ENCODE measurements around the gene ALKBH2.
"Not testable (repeated sequence)": the region's sequence is repeated elsewhere in the genome, so short reads cannot be mapped to it uniquely, and the experiment has no call there.

ALKBH2 gene

GRCh38 chr12:109065853-109066193 is 27.4 kb downstream of the ALKBH2 start:
- no peak for DNase-seq (ENCODE audit: low spot score)

GRCh38 chr12:109065154-109065852 is 28.0 kb downstream of the ALKBH2 start:
- no peak for DNase-seq (ENCODE audit: low spot score)

GRCh38 chr12:109064143-109064542 is 29.1 kb downstream of the ALKBH2 start:
- DNase-seq (ENCODE audit: low spot score) = no peak

- no peak for DNase-seq (ENCODE audit: low spot score)
Observed at GRCh38 chr12:109058773-109059172, 34.5 kb downstream of the ALKBH2 start.

GRCh38 chr12:109057376-109057775 is 35.9 kb downstream of the ALKBH2 start:
- DNase-seq (ENCODE audit: low spot score) = no peak

- DNase-seq (ENCODE audit: low spot score) = no peak
Observed at GRCh38 chr12:109056891-109057290, 36.4 kb downstream of the ALKBH2 start.

- DNase-seq (ENCODE audit: low spot score) = no peak
Observed at GRCh38 chr12:109054520-109054919, 38.8 kb downstream of the ALKBH2 start.

- DNase-seq (ENCODE audit: low spot score) = not testable (repeated sequence)
Observed at GRCh38 chr12:109054124-109054513, 39.2 kb downstream of the ALKBH2 start.

GRCh38 chr12:109053382-109054123 is 39.7 kb downstream of the ALKBH2 start:
- no peak for DNase-seq (ENCODE audit: low spot score)

- DNase-seq (ENCODE audit: low spot score) = peak; percentile 94
Observed at GRCh38 chr12:109052414-109053323, 40.6 kb downstream of the ALKBH2 start, which contains the start of gene USP30. Gene USP30 (plus strand): TSS chr12:109052576. CDS start chr12:109052679, 103 bp downstream.

- DNase-seq (ENCODE audit: low spot score) = no peak
Observed at GRCh38 chr12:109052097-109052413, 41.2 kb downstream of the ALKBH2 start.

- not testable (repeated sequence) for DNase-seq (ENCODE audit: low spot score)
Observed at GRCh38 chr12:109049794-109050193, 43.5 kb downstream of the ALKBH2 start.

- DNase-seq (ENCODE audit: low spot score) = not testable (repeated sequence)
Observed at GRCh38 chr12:109048706-109049105, 44.6 kb downstream of the ALKBH2 start.

GRCh38 chr12:109047081-109047805 is 46.0 kb downstream of the ALKBH2 start:
- no peak for DNase-seq (ENCODE audit: low spot score)

- no peak for DNase-seq (ENCODE audit: low spot score)
Observed at GRCh38 chr12:109044241-109044640, 49.0 kb downstream of the ALKBH2 start.

All from D341Med (cell line).